HepG2 (cell line): ENCODE measurements around the gene ATXN7L2. TPM values are rescaled to one million over a fixed set of nuclear protein-coding genes. Genes with fewer than 3 reads are reported as not detected.

Source experiments
- BRCA1 ChIP-seq: sonication (generic); formaldehyde crosslinking; IDR thresholded peaks from 2 replicates; pipeline ENCODE4 v1.4.0; 2020; ENCODE audit warnings: missing genetic modification reagents
- ISL2 ChIP-seq: sonication (generic); formaldehyde crosslinking; IDR thresholded peaks from 2 replicates; pipeline ENCODE4 v1.5.0; 2020; ENCODE audit warnings: missing genetic modification reagents
- KDM2A ChIP-seq: sonication (generic); formaldehyde crosslinking; IDR thresholded peaks from 2 replicates; pipeline ENCODE4 v1.4.0; 2020; ENCODE audit warnings: low read depth, missing genetic modification reagents, borderline replicate concordance
- MED13 ChIP-seq: sonication (generic); formaldehyde crosslinking; IDR thresholded peaks from 2 replicates; pipeline ENCODE4 v1.5.0; 2020; ENCODE audit warnings: missing genetic modification reagents
- MTA1 ChIP-seq: sonication (generic); formaldehyde crosslinking; IDR thresholded peaks from 2 replicates; pipeline ENCODE4 v1.4.0; 2020; ENCODE audit warnings: missing genetic modification reagents, mild to moderate bottlenecking, borderline replicate concordance
- NR2C2 ChIP-seq: sonication (generic); formaldehyde crosslinking; IDR thresholded peaks from 2 replicates; pipeline ENCODE4 v1.4.0; 2020; ENCODE audit warnings: missing genetic modification reagents, mild to moderate bottlenecking, moderate library complexity, borderline replicate concordance
- RBM39 ChIP-seq: fragments of 200-400 bp; formaldehyde crosslinking; IDR thresholded peaks from one replicate; pipeline ENCODE4 v1.6.1; 2018; ENCODE audit warnings: antibody characterized with exemption, mild to moderate bottlenecking, low read depth, low read length; ENCODE audit not compliant: poor library complexity, severe bottlenecking
- SNRNP70 ChIP-seq: fragments of 200-400 bp; formaldehyde crosslinking; IDR thresholded peaks from 2 replicates; pipeline ENCODE4 v1.6.1; 2017; ENCODE audit warnings: mild to moderate bottlenecking, low read depth, low read length, moderate library complexity
- SRF ChIP-seq: IDR thresholded peaks from 2 replicates; pipeline ENCODE4 v1.6.1; 2011; ENCODE audit warnings: mild to moderate bottlenecking, low read depth, low read length, moderate library complexity
- ZBTB14 ChIP-seq: sonication (generic); formaldehyde crosslinking; IDR thresholded peaks from 2 replicates; pipeline ENCODE4 v1.4.0; 2020; ENCODE audit warnings: missing genetic modification reagents
- ZFY ChIP-seq: sonication (generic); formaldehyde crosslinking; IDR thresholded peaks from 2 replicates; pipeline ENCODE4 v1.4.0; 2020; ENCODE audit warnings: missing genetic modification reagents
- ZMYM3 ChIP-seq: sonication (generic); formaldehyde crosslinking; IDR thresholded peaks from 2 replicates; pipeline ENCODE4 v1.5.1; 2020; ENCODE audit warnings: mild to moderate bottlenecking, missing genetic modification reagents
- ZNF180 ChIP-seq: sonication (generic); formaldehyde crosslinking; IDR thresholded peaks from 2 replicates; pipeline ENCODE4 v1.4.0; 2020; ENCODE audit warnings: low read depth, missing genetic modification reagents, borderline replicate concordance
- ZNF253 ChIP-seq: sonication (generic); formaldehyde crosslinking; IDR thresholded peaks from 2 replicates; pipeline ENCODE4 v1.8.0; 2022; ENCODE audit warnings: mild to moderate bottlenecking, missing genetic modification reagents, borderline replicate concordance
- ZNF280B ChIP-seq: sonication (generic); formaldehyde crosslinking; IDR thresholded peaks from 2 replicates; pipeline ENCODE4 v1.5.0; 2020; ENCODE audit warnings: missing genetic modification reagents, mild to moderate bottlenecking, borderline replicate concordance
- ZNF512 ChIP-seq: sonication (generic); formaldehyde crosslinking; IDR thresholded peaks from 2 replicates; pipeline ENCODE4 v1.4.0; 2020; ENCODE audit warnings: mild to moderate bottlenecking, missing genetic modification reagents
- ZNF549 ChIP-seq: sonication (generic); formaldehyde crosslinking; IDR thresholded peaks from 2 replicates; pipeline ENCODE4 v1.5.0; 2020; ENCODE audit warnings: missing genetic modification reagents
- polyA plus RNA-seq, 8 experiments: library from polyadenylated mRNA; depleted of rRNA in 3 of 8; stranded (reverse) in 7 of 8; unstranded in 1 of 8; fragments of >200 nt; fragmentation: Illumina TruSeq in 4 of 8; extraction: Trizol in 4 of 8; gene quantifications; 2 replicates each; pipeline versions ENCODE4 v1.2.1 to v1.2.3, GENCODE V29; 2011 to 2016; ENCODE audit warnings: low read depth in 4 of 8, missing spikeins in 1 of 8, mixed read lengths in 1 of 8; ENCODE audit not compliant: insufficient read depth in 1 of 8
- total RNA-seq, 5 experiments: library from RNA; depleted of rRNA; stranded (reverse); fragments of >200 nt; fragmentation: Illumina TruSeq; extraction: Trizol; gene quantifications; 2 replicates each; pipeline ENCODE4 v1.2.3, GENCODE V29; 2016; ENCODE audit warnings: low read depth in 1 of 5
- TF ChIP-seq, protein P1 (sequence below): sonication (generic); formaldehyde crosslinking; IDR thresholded peaks from 2 replicates; pipeline ENCODE4 v1.8.0; 2023; ENCODE audit warnings: mild to moderate bottlenecking, missing genetic modification reagents
- TF ChIP-seq, protein P2 (sequence below): sonication (generic); formaldehyde crosslinking; IDR thresholded peaks from 2 replicates; pipeline ENCODE4 v1.4.0; 2020; ENCODE audit warnings: missing genetic modification reagents, mild to moderate bottlenecking, borderline replicate concordance
- TF ChIP-seq, protein P3 (sequence below): sonication (generic); formaldehyde crosslinking; conservative IDR thresholded peaks from 2 replicates; pipeline ENCODE4 v1.5.0; 2020; ENCODE audit warnings: missing genetic modification reagents

The ATXN7L2 gene
- total and polyA plus RNA-seq, 2 of the 13 experiments (the other 11 are each of a cell fraction or from before 2014, with no cell fraction given) = 2.7 to 2.8 TPM

DNA sequence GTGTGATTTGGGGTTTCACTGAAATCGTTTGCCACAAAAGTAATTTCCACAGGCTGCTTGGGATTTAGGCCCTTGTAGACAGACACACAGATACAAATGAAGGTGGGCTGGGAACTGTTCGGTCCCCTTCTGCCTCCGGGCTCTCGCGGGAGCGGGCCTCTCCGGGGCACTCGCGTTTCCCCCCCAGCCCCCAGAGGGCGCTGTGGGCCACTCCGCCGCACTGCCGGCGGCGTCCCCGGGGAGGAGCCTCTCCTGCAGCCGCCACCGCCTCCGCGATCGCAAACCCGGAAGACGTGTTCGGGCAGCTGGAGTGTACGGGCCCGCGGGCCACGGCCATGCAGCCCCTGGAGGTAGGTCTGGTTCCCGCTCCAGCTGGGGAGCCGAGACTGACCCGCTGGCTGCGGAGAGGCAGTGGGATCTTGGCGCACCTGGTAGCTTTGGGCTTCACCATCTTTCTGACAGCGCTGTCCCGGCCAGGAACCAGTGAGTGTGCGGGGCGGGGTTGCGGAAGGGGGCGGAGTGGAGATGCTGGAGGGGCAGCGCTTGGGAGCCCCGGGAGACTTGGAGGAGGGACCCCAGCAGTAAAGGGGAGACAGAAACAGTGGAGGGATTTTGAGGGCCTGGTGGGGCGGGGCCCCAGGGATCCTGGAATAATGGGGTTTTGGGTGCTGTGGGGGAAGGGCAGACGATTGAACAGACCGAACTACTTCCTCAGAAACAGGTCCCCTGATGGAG, 10.3 kb downstream of the ATXN7L2 start, which contains the start of gene CYB561D1 (continued):
- TF ChIP-seq MED13 (CRISPR knock-in tag) (0 out of 2 replicates have a peak, but pooled peaks have one; percentile 64), NR2C2 (CRISPR knock-in tag) (no peak; the same call in 1 of the 2 replicates), BRCA1 (CRISPR knock-in tag) (no peak), ZMYM3 (CRISPR knock-in tag) (peak; percentile 50; the same call in 1 of the 2 replicates), ZNF549 (CRISPR knock-in tag) (no peak), RBM39 (no peak), ZNF512 (no peak), ZNF280B (CRISPR knock-in tag) (peak; percentile 86), KDM2A (CRISPR knock-in tag) (peak; percentile 97), ZNF253 (CRISPR knock-in tag) (no peak), SNRNP70 (no peak), ISL2 (CRISPR knock-in tag) (peak; percentile 64), SRF (no peak), MTA1 (CRISPR knock-in tag) (peak; percentile 66; the same call in 1 of the 2 replicates), ZBTB14 (CRISPR knock-in tag) (peak; percentile 49; the same call in 1 of the 2 replicates), ZNF180 (CRISPR knock-in tag) (0 out of 2 replicates have a peak, but pooled peaks have one; percentile 52), ZFY (CRISPR knock-in tag) (peak; percentile 85)
- TF ChIP-seq, protein P1, sequence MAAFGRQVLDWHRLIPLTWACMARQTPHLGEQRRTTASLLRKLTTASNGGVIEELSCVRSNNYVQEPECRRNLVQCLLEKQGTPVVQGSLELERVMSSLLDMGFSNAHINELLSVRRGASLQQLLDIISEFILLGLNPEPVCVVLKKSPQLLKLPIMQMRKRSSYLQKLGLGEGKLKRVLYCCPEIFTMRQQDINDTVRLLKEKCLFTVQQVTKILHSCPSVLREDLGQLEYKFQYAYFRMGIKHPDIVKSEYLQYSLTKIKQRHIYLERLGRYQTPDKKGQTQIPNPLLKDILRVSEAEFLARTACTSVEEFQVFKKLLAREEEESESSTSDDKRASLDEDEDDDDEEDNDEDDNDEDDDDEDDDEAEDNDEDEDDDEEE (CRISPR knock-in tag) = peak; percentile 88
- TF ChIP-seq, protein P2, sequence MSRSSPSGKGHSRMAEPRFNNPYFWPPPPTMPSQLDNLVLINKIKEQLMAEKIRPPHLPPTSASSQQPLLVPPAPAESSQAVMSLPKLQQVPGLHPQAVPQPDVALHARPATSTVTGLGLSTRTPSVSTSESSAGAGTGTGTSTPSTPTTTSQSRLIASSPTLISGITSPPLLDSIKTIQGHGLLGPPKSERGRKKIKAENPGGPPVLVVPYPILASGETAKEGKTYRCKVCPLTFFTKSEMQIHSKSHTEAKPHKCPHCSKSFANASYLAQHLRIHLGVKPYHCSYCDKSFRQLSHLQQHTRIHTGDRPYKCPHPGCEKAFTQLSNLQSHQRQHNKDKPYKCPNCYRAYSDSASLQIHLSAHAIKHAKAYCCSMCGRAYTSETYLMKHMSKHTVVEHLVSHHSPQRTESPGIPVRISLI = no peak
- TF ChIP-seq, protein P3, sequence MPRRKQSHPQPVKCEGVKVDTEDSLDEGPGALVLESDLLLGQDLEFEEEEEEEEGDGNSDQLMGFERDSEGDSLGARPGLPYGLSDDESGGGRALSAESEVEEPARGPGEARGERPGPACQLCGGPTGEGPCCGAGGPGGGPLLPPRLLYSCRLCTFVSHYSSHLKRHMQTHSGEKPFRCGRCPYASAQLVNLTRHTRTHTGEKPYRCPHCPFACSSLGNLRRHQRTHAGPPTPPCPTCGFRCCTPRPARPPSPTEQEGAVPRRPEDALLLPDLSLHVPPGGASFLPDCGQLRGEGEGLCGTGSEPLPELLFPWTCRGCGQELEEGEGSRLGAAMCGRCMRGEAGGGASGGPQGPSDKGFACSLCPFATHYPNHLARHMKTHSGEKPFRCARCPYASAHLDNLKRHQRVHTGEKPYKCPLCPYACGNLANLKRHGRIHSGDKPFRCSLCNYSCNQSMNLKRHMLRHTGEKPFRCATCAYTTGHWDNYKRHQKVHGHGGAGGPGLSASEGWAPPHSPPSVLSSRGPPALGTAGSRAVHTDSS (CRISPR knock-in tag) = no peak
